K562 (cell line): ENCODE results near the gene RSPH1. TPM values are rescaled to one million over a fixed set of nuclear protein-coding genes. Genes with fewer than 3 reads are reported as not detected.

Experiments used
- ATAC-seq: fragments of 200-7000 bp; cut with Tn5 transposase; 3 replicates; pipeline ENCODE4 v1.9.1; 2020; ENCODE audit warnings: moderate library complexity
- BruUV-seq: library from RNA; stranded (reverse); fragments of 400-500 nt; replicated peaks from 2 replicates; lab custom pipeline; 2021; lab: Mats Ljungman, UMichigan
- CTCF ChIA-PET: fragments of 300-600 bp; formaldehyde crosslinking; extraction: SDS; loops from one replicate; lab custom pipeline; 2021; ENCODE audit warnings: low intra/inter-chr PET ratio; lab: Yijun Ruan, JAX
- POLR2A ChIA-PET: fragments of 300-600, 350-650 bp; sonication (Branson Sonifier 250); formaldehyde crosslinking; extraction: SDS; loops from one replicate; lab custom pipeline; 2021; ENCODE audit warnings: antibody characterized with exemption, inconsistent platforms; lab: Yijun Ruan, JAX
- DNase-seq, 4 experiments: peaks; one replicate each; pipeline versions ENCODE4 v3.0.0 to v3.0.0-alpha.2; 2011 to 2018; ENCODE audit warnings: low spot score in 3 of 4, mixed read lengths in 3 of 4; ENCODE audit errors: extremely low read depth in 1 of 4
- FAIRE-seq: peaks from 2 replicates; lab custom pipeline; 2011; peaks lifted over from hg19 to GRCh38; lab: Jason Lieb, UNC
- H2AFZ ChIP-seq: 2 replicates; pipeline ENCODE4 v1.6.0; 2011; ENCODE audit warnings: low read depth, low read length, control low read depth, inconsistent platforms
- H3K27ac ChIP-seq: fragments of 200-600 bp; 3 replicates; pipeline ENCODE4 v1.8.0; 2011; ENCODE audit warnings: low read depth, mild to moderate bottlenecking, control low read depth, inconsistent platforms, low read length, moderate library complexity, mixed read lengths; ENCODE audit errors: extremely low read depth
- H3K27me3 ChIP-seq, 2 experiments: fragments of 300-600 bp in 1 of 2; 2 replicates in 1 of 2; 3 replicates in 1 of 2; pipeline versions ENCODE4 v1.6.0 to v1.8.0; 2011; ENCODE audit warnings: inconsistent platforms in 2 of 2, low read length in 2 of 2, mild to moderate bottlenecking in 1 of 2, mixed read lengths in 1 of 2, moderate library complexity in 1 of 2; ENCODE audit not compliant: control insufficient read depth in 2 of 2, insufficient read depth in 2 of 2
- H3K36me3 ChIP-seq: fragments of 300-600 bp; 3 replicates; pipeline ENCODE4 v1.8.0; 2011; ENCODE audit warnings: mild to moderate bottlenecking, low read length, inconsistent platforms; ENCODE audit not compliant: control insufficient read depth, insufficient read depth
- H3K4me1 ChIP-seq, 2 experiments: fragments of 200-600 bp in 1 of 2; replicated peaks in 1 of 2; 2 replicates in 1 of 2; 3 replicates in 1 of 2; pipeline versions ENCODE4 v1.5.1 to v1.8.0; 2011; ENCODE audit warnings: inconsistent platforms in 2 of 2, low read length in 2 of 2, mild to moderate bottlenecking in 1 of 2, mixed read lengths in 1 of 2, moderate library complexity in 1 of 2; ENCODE audit not compliant: control insufficient read depth in 2 of 2, insufficient read depth in 2 of 2
- H3K4me2 ChIP-seq: 2 replicates; pipeline ENCODE4 v1.6.1; 2011; ENCODE audit warnings: low read length, control low read depth, inconsistent platforms, mixed read lengths; ENCODE audit not compliant: insufficient read depth
- H3K4me3 ChIP-seq: fragments of 200-600 bp; sonication (generic), shearing (Covaris generic); 2 replicates; pipeline ENCODE4 v1.5.1; 2016; ENCODE audit warnings: control low read depth, inconsistent platforms
- H3K79me2 ChIP-seq: fragments of 200-600 bp; 3 replicates; pipeline ENCODE4 v1.8.0; 2011; ENCODE audit warnings: low read length, inconsistent platforms; ENCODE audit not compliant: control insufficient read depth, insufficient read depth
- H3K9ac ChIP-seq, 2 experiments: 2 replicates each; pipeline versions ENCODE4 v1.6.0 to v1.6.1; 2011; ENCODE audit warnings: low read depth in 2 of 2, low read length in 2 of 2, control low read depth in 1 of 2, inconsistent platforms in 1 of 2, mild to moderate bottlenecking in 1 of 2, mixed read lengths in 1 of 2; ENCODE audit not compliant: insufficient read depth in 1 of 2
- H3K9me1 ChIP-seq: one replicate; pipeline ENCODE4 v1.6.0; 2011; ENCODE audit warnings: inconsistent platforms, mild to moderate bottlenecking, low read length, moderate library complexity; ENCODE audit not compliant: control insufficient read depth, insufficient read depth
- H3K9me3 ChIP-seq: replicated peaks from 2 replicates; pipeline ENCODE4 v1.5.1; 2011; ENCODE audit warnings: low read depth, low read length, inconsistent platforms; ENCODE audit not compliant: control insufficient read depth, insufficient read depth
- H4K20me1 ChIP-seq: replicated peaks from 2 replicates; pipeline ENCODE4 v1.6.1; 2011; ENCODE audit warnings: low read length, inconsistent platforms, mixed read lengths; ENCODE audit not compliant: control insufficient read depth, insufficient read depth
- CAMTA2 ChIP-seq: fragments of 250-450 bp; sonication (Bioruptor Pico); conservative IDR thresholded peaks from 2 replicates; pipeline ENCODE4 v1.5.1; 2022
- EHMT2 ChIP-seq: fragments of 450-650 bp; IDR thresholded peaks from 2 replicates; pipeline ENCODE4 v1.6.1; 2018; ENCODE audit warnings: antibody characterized with exemption
- MTF1 ChIP-seq: fragments of 250-450 bp; sonication (Bioruptor Pico); IDR thresholded peaks from 2 replicates; pipeline ENCODE4 v1.9.0; 2021; ENCODE audit warnings: moderate library complexity, mild to moderate bottlenecking, inconsistent platforms, borderline replicate concordance
- POLR2B ChIP-seq: fragments of 450-650 bp; IDR thresholded peaks from 2 replicates; pipeline ENCODE4 v1.6.1; 2018; ENCODE audit warnings: low read depth; ENCODE audit not compliant: partially characterized antibody
- ZFP30 ChIP-seq: fragments of 250-450 bp; sonication (Bioruptor Pico); IDR thresholded peaks from 2 replicates; pipeline ENCODE4 v1.8.0; 2022; ENCODE audit warnings: moderate library complexity, mild to moderate bottlenecking, inconsistent platforms, borderline replicate concordance
- WGBS: fragments of 100-300 bp; shearing (Covaris generic); methylation state at CpG from one replicate; pipeline ENCODE4 v1.1.6; 2016; ENCODE audit warnings: low coverage, mixed read lengths; ENCODE audit not compliant: insufficient coverage; ENCODE audit errors: missing lambda C conversion rate; 5-methylcytosine and 5-hydroxymethylcytosine counted together
- in situ Hi-C: fragments of 300-500 bp; cut with MboI; formaldehyde crosslinking; loops from 4 replicates; pipeline ENCODE4 v1.15.0; 2018; ENCODE audit warnings: inconsistent platforms, mixed read lengths
- intact Hi-C: fragments of 100-400 bp; cut with micrococcal nuclease; formaldehyde crosslinking; loops from 2 replicates; pipeline ENCODE4 v1.14.2; 2022
- polyA plus RNA-seq, 8 experiments: library from polyadenylated mRNA; depleted of rRNA in 4 of 8; stranded (reverse) in 5 of 8; unstranded in 3 of 8; fragments of >200 nt; fragmentation: Nextera tagmentation in 2 of 8; fragmentation: Illumina TruSeq in 1 of 8; extraction: Ambion mirVana in 2 of 8; extraction: Trizol in 1 of 8; gene quantifications; 2 replicates each; pipeline versions ENCODE4 v1.2.1 to v1.2.3, GENCODE V29; 2011 to 2014; ENCODE audit warnings: inconsistent platforms in 1 of 8, missing spikeins in 1 of 8
- total RNA-seq, 7 experiments: library from RNA; depleted of rRNA in 6 of 7; stranded (reverse); fragments of >200 nt in 6 of 7; fragmentation: Illumina TruSeq in 2 of 7; extraction: Trizol in 2 of 7; gene quantifications; 2 replicates each; pipeline versions ENCODE4 v1.2.1 to v1.2.3, GENCODE V29; 2011 to 2021; ENCODE audit warnings: low replicate concordance in 1 of 7
- TF ChIP-seq, protein P1 (sequence below): fragments of 250-450 bp; sonication (Bioruptor Pico); IDR thresholded peaks from 2 replicates; pipeline ENCODE4 v1.8.0; 2022; ENCODE audit warnings: moderate library complexity, mild to moderate bottlenecking, inconsistent platforms
- TF ChIP-seq, protein P2 (sequence below): fragments of 250-450 bp; sonication (Bioruptor Pico); IDR thresholded peaks from 2 replicates; pipeline ENCODE4 v1.4.0; 2020; ENCODE audit warnings: mild to moderate bottlenecking
- TF ChIP-seq, protein P3 (sequence below): fragments of 250-450 bp; sonication (Bioruptor Pico); IDR thresholded peaks from 2 replicates; pipeline ENCODE4 v1.5.0; 2021
- TF ChIP-seq, protein P4 (sequence below): fragments of 150-350 bp; IDR thresholded peaks from 2 replicates; pipeline ENCODE4 v1.6.1; 2014; ENCODE audit warnings: low read depth, mild to moderate bottlenecking, low read length, borderline replicate concordance
- TF ChIP-seq, protein P5 (sequence below): sonication (generic); formaldehyde crosslinking; IDR thresholded peaks from 2 replicates; pipeline ENCODE4 v1.8.0; 2022; ENCODE audit warnings: missing genetic modification reagents, mild to moderate bottlenecking, moderate library complexity, borderline replicate concordance
- TF ChIP-seq, protein P6 (sequence below): fragments of 250-450 bp; sonication (Bioruptor Pico); IDR thresholded peaks from 2 replicates; pipeline ENCODE4 v1.8.0; 2021; ENCODE audit warnings: moderate library complexity, mild to moderate bottlenecking, inconsistent platforms

RSPH1 gene
- total and polyA plus RNA-seq, 9 of the 15 experiments (the other 6 are each of a cell fraction or from before 2014, with no cell fraction given) = 0.17 TPM; not detected in 8

DNA sequence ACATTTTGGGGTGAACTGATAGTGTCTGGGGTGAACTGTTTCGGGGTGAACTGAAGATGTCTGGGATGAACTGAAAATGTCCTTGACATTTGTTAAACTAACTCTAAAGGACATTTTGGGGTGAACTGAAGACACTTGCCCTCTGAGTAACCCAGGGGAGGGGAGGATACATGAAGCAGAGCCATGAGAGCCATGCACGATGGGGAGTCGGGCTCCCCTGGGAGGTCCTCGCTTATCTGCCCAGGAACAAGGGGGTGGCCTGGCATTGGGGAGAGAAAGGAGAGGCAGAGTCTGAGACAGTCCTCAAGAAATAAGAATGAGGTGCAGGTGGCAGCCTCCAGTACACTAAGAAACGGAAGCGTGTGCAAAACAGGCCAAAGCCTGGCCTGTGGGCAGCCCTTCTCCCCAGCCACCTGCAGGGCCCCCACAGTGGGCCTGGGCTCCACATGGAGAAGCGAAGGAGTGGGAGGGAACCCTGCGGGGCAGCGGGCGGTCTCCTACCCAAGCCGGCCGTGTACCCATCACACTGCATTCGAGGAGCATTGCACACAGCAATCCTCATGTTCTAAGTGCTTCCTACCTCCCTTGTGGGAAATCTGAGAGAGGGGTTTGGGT is 24.2 kb downstream of the RSPH1 start:
- Histone ChIP-seq H4K20me1 (no peaks in the 10 kb centered on the region), H3K27ac (no peak overlapping the region), H3K9me3 (no peaks in the 10 kb centered on the region), H3K9ac (no peak overlapping the region), H3K79me2 (no peaks in the 10 kb centered on the region), H3K36me3 (no peaks in the 10 kb centered on the region), H3K9me1 (no peaks in the 10 kb centered on the region), H3K4me2 (no peak overlapping the region), H3K4me3 (no peak overlapping the region), H3K27me3 (peaks cover 28 to 48% of the 10 kb centered on the region in 2 experiments), H3K4me1 (peaks cover 8 to 12% of the 10 kb centered on the region in 2 experiments), H2AFZ (no peak overlapping the region)
- ATAC-seq (no peak), FAIRE-seq (no peak), DNase-seq (no peak)
- CTCF ChIA-PET = no interaction called here
- WGBS = 5% methylated on average over 13 of the region's 13 CpGs
- in situ Hi-C loops = no loop called here
- BruUV-seq = no TSS peak
- intact Hi-C loops = no loop called here
- POLR2A ChIA-PET = interaction anchor here (1.1 kb wide), 1 partner anchor 12 kb away, joined by 3 read pairs; no protein-coding TSS in a partner anchor
- TF ChIP-seq, protein P1, sequence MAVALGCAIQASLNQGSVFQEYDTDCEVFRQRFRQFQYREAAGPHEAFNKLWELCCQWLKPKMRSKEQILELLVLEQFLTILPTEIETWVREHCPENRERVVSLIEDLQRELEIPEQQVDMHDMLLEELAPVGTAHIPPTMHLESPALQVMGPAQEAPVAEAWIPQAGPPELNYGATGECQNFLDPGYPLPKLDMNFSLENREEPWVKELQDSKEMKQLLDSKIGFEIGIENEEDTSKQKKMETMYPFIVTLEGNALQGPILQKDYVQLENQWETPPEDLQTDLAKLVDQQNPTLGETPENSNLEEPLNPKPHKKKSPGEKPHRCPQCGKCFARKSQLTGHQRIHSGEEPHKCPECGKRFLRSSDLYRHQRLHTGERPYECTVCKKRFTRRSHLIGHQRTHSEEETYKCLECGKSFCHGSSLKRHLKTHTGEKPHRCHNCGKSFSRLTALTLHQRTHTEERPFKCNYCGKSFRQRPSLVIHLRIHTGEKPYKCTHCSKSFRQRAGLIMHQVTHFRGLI (CRISPR knock-in tag) = no peak
- TF ChIP-seq, protein P2, sequence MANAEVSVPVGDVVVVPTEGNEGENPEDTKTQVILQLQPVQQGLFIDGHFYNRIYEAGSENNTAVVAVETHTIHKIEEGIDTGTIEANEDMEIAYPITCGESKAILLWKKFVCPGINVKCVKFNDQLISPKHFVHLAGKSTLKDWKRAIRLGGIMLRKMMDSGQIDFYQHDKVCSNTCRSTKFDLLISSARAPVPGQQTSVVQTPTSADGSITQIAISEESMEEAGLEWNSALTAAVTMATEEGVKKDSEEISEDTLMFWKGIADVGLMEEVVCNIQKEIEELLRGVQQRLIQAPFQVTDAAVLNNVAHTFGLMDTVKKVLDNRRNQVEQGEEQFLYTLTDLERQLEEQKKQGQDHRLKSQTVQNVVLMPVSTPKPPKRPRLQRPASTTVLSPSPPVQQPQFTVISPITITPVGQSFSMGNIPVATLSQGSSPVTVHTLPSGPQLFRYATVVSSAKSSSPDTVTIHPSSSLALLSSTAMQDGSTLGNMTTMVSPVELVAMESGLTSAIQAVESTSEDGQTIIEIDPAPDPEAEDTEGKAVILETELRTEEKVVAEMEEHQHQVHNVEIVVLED (CRISPR knock-in tag) = no peak
- TF ChIP-seq, protein P3, sequence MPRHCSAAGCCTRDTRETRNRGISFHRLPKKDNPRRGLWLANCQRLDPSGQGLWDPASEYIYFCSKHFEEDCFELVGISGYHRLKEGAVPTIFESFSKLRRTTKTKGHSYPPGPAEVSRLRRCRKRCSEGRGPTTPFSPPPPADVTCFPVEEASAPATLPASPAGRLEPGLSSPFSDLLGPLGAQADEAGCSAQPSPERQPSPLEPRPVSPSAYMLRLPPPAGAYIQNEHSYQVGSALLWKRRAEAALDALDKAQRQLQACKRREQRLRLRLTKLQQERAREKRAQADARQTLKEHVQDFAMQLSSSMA = no peak
- TF ChIP-seq, protein P4, sequence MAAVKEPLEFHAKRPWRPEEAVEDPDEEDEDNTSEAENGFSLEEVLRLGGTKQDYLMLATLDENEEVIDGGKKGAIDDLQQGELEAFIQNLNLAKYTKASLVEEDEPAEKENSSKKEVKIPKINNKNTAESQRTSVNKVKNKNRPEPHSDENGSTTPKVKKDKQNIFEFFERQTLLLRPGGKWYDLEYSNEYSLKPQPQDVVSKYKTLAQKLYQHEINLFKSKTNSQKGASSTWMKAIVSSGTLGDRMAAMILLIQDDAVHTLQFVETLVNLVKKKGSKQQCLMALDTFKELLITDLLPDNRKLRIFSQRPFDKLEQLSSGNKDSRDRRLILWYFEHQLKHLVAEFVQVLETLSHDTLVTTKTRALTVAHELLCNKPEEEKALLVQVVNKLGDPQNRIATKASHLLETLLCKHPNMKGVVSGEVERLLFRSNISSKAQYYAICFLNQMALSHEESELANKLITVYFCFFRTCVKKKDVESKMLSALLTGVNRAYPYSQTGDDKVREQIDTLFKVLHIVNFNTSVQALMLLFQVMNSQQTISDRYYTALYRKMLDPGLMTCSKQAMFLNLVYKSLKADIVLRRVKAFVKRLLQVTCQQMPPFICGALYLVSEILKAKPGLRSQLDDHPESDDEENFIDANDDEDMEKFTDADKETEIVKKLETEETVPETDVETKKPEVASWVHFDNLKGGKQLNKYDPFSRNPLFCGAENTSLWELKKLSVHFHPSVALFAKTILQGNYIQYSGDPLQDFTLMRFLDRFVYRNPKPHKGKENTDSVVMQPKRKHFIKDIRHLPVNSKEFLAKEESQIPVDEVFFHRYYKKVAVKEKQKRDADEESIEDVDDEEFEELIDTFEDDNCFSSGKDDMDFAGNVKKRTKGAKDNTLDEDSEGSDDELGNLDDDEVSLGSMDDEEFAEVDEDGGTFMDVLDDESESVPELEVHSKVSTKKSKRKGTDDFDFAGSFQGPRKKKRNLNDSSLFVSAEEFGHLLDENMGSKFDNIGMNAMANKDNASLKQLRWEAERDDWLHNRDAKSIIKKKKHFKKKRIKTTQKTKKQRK = no peak
- TF ChIP-seq EHMT2 (no peak), MTF1 (CRISPR knock-in tag) (no peak), POLR2B (no peak), ZFP30 (CRISPR knock-in tag) (no peak), CAMTA2 (CRISPR knock-in tag) (no peak)
- TF ChIP-seq, protein P5, sequence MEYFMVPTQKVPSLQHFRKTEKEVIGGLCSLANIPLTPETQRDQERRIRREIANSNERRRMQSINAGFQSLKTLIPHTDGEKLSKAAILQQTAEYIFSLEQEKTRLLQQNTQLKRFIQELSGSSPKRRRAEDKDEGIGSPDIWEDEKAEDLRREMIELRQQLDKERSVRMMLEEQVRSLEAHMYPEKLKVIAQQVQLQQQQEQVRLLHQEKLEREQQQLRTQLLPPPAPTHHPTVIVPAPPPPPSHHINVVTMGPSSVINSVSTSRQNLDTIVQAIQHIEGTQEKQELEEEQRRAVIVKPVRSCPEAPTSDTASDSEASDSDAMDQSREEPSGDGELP (CRISPR knock-in tag) = no peak
- TF ChIP-seq, protein P6, sequence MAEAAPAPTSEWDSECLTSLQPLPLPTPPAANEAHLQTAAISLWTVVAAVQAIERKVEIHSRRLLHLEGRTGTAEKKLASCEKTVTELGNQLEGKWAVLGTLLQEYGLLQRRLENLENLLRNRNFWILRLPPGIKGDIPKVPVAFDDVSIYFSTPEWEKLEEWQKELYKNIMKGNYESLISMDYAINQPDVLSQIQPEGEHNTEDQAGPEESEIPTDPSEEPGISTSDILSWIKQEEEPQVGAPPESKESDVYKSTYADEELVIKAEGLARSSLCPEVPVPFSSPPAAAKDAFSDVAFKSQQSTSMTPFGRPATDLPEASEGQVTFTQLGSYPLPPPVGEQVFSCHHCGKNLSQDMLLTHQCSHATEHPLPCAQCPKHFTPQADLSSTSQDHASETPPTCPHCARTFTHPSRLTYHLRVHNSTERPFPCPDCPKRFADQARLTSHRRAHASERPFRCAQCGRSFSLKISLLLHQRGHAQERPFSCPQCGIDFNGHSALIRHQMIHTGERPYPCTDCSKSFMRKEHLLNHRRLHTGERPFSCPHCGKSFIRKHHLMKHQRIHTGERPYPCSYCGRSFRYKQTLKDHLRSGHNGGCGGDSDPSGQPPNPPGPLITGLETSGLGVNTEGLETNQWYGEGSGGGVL (CRISPR knock-in tag) = no peak
